ENCODE measurements around the gene POLR1E. TPM values are rescaled to one million over a fixed set of nuclear protein-coding genes. Genes with fewer than 3 reads are reported as not detected.

POLR1E gene
- total RNA-seq, 2 experiments from 2014 or later: 80.6 to 81.2 TPM

Other genes starting within 250 kb of the POLR1E start
- gene GRHPR, start 63.3 kb upstream of the POLR1E start, total RNA-seq: 10 to 100 TPM; 93.3 to 94.0 TPM
- gene ZBTB5, start 20.5 kb upstream of the POLR1E start, total RNA-seq: 1 to 10 TPM; 6.4 to 6.6 TPM
- gene FBXO10, start 90.4 kb downstream of the POLR1E start, total RNA-seq: 1 to 10 TPM; 2.8 to 2.9 TPM
- gene TOMM5, start 106.6 kb downstream of the POLR1E start, total RNA-seq: 100 to 1,000 TPM; 235 to 239 TPM
- not detected for gene FRMPD1, start 165.0 kb downstream of the POLR1E start, total RNA-seq